ENCODE measurements around the gene VWA8. TPM values are rescaled to one million over a fixed set of nuclear protein-coding genes. Genes with fewer than 3 reads are reported as not detected.

The VWA8 gene
- 19.3 and 20.1 TPM in 2 replicates for total RNA-seq (2014; rRNA removed; shearing (Covaris generic))
- 9.3 and 21.4 TPM in 2 replicates for polyA plus RNA-seq (2014; cell fraction: nucleus; rRNA removed)

DNA sequence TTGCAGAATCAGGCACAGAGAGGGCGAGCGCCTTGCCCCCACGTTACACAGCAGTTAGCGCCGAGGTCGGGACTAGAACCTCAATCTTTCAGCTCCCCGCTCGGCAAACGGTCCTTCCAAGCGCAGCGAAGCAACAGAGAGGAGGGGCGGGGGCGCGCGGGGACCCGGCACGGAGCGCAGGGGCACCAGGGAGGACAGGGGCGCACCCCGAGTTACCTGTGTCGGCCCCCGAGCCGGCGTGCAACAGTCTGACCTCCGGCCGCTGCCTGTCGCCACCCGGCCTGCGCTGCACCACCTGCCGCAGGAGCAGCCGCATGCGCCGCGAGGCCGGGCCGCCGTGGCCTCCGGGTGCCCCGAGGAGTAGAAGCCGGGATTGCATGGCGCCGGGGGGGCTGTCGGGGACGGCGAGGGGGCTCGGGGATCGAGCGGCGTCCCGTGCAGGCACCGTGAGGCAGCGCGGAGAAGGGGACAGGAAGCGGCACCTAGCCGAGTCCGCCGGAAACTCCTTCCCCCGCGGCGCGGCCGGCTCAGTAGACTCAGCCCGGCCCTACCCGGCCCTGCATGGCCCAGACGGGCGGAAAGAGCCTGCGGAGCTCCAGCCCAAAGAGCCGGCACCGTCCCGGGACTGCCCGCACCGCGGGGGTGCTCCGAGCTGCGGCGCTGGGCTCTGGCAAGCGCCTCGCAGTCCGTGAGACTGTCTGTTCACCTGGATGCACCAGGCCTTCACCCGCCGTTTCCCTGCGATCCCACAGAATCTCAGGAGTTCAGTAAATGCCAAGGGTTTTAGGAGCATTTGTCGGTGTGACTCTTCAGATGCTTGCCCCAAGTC lies at the start of gene VWA8:
TSS of gene VWA8 (minus strand) at position 473 of the 829 bp plus-strand sequence. CDS start at position 379, 94 bp downstream.
- peak; percentile 40 for DNase-seq (ENCODE audit: extremely low read depth, low read depth)

GRCh38 chr13:42009057-42009456 lies 48.1 kb upstream of the VWA8 start:
- DNase-seq (ENCODE audit: extremely low read depth, low read depth): no peak

- DNase-seq (ENCODE audit: extremely low read depth, low read depth): no peak
Observed at GRCh38 chr13:42007844-42008243, 46.9 kb upstream of the VWA8 start.

DNA sequence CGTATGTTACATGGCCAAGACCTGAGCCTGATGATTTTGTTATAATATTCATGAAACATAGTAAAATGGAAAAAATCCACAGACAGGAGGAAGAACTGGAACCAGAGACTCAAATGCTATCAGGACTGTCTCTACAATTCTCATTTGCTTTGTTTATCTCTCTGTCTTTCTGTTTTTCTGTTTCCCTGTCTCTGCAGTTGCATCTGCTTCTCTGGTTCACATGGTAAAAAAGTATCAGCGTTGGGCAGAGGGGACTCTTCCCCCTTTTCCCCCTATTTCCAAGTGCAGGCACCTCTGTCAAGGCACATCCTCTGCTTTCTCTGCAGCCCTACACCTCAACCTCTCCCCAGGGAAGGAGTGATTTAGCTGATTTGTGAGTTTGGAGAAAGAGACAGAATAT lies 41.2 kb upstream of the VWA8 start:
- DNase-seq (ENCODE audit: extremely low read depth, low read depth): no peak

GRCh38 chr13:42001580-42001979 lies 40.7 kb upstream of the VWA8 start:
- DNase-seq (ENCODE audit: extremely low read depth, low read depth): no peak

DNA sequence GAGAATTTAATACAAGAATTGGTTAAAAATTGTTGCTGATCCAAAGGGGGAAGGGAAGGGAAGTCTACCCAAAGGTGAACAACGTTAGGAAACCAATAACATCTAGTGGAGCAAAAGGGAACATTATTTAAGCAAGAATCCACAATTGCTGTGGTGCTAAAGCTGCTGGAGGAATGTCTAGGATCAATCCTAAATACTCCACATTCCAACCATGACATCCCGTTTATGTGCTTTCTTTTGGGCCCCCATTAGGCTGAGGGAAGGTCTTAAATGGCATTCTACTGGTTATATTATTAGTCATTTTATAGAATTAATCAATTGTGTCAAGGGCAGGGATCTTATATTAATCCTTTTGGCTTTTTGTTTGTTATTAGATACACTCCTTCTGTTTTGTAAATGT lies 39.9 kb upstream of the VWA8 start:
- DNase-seq (ENCODE audit: extremely low read depth, low read depth): no peak

- DNase-seq (ENCODE audit: extremely low read depth, low read depth): no peak
Observed at GRCh38 chr13:41997396-41997795, 36.5 kb upstream of the VWA8 start.

GRCh38 chr13:41995946-41996345 lies 35.0 kb upstream of the VWA8 start:
- no peak for DNase-seq (ENCODE audit: extremely low read depth, low read depth)

- DNase-seq (ENCODE audit: extremely low read depth, low read depth): no peak
Observed at GRCh38 chr13:41995336-41995735, 34.4 kb upstream of the VWA8 start.

GRCh38 chr13:41994696-41995095 lies 33.8 kb upstream of the VWA8 start:
- no peak for DNase-seq (ENCODE audit: extremely low read depth, low read depth)

DNA sequence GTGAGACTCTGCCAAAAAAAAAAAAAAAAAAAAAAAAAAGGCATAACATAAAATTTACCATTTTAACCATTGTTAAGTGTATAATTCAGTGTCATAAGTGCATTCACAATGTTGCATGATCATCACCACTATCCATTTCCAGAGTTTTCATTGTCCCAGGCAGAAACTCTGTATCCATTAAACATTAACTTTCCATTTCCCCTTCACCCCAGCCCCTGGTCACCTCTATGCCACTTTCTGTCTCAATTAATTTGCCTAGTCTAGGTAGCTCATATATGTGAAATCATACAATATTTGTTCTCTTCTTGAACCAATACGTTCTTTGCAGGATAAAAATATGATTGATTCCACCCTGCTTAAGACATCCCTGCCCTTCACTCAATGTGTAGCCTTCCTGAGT lies 31.0 kb upstream of the VWA8 start:
- no peak for DNase-seq (ENCODE audit: extremely low read depth, low read depth)

DNA sequence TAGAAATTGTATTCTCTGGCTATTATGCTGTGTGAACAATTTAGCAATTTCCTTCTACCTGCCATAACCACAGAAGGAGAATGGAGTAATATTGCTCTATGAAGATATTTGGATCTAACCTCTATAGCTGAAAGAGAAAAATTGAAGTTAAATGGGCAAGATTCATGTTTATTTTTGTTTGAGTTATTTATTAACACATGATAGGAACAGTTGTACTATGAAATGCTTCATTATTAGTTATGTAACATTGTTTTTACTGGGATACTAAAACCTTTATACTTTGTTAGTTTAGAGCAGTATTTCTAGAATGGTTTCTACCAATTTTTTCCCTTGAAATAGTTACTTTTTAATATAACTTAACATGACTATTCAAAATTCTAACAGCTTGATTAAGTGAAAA lies 27.3 kb upstream of the VWA8 start:
- no peak for DNase-seq (ENCODE audit: extremely low read depth, low read depth)

DNA sequence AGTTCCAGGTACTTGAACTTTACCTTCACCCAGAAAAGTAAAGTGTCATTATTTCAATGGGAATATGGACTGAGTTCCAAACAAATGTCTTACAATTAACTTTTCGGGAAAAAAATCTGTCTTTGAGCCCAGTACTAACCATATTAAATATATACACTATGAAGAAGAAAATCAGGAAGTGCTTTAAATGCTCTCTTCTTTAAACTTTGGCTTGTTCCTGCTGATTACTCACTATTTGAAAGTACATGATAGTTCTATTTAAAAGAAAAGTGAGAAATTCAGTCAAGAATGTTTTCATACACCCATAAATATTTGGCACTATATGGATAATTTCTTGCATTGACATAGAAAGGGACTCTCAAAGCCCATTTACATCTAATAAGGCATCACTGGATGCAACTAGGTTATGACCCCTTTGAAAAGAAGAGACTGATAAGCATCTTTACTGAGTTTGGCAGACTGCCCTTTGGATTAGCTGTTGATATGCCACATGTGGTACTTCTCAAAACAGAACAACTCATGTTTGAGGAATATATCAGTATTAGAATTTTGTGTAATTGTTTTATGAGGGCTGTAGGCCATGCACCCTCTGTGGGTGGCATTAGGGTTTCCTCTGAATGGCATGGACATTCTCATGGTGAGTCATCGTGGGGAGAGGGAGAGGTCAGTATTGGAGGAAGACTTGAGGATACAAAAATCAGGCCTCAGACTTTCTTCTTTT lies 25.0 kb upstream of the VWA8 start:
- DNase-seq (ENCODE audit: extremely low read depth, low read depth): no peak

- no peak for DNase-seq (ENCODE audit: extremely low read depth, low read depth)
Observed at GRCh38 chr13:41981951-41982715, 21.2 kb upstream of the VWA8 start.

DNA sequence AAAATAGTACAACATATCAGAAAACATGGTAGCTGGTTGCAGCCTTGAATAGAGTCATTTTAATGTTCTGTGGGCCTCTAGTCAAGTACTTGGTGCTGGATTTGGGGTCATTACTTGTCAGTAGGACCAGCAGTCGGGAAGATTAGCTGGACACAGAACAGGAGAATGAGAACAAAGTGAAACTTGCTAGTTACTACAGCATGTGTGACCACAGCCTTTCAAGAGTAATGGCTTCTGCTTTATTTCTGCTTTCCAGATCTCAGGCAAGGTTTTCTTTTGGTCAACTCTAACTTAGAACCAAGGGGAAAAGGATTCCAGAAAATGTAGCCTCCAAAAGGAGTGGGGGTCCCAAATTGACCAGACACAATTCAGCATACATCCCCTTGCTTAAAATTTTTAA lies 17.1 kb upstream of the VWA8 start:
- DNase-seq (ENCODE audit: extremely low read depth, low read depth): no peak

- DNase-seq (ENCODE audit: extremely low read depth, low read depth): no peak
Observed at GRCh38 chr13:41976476-41976875, 15.6 kb upstream of the VWA8 start.

DNA sequence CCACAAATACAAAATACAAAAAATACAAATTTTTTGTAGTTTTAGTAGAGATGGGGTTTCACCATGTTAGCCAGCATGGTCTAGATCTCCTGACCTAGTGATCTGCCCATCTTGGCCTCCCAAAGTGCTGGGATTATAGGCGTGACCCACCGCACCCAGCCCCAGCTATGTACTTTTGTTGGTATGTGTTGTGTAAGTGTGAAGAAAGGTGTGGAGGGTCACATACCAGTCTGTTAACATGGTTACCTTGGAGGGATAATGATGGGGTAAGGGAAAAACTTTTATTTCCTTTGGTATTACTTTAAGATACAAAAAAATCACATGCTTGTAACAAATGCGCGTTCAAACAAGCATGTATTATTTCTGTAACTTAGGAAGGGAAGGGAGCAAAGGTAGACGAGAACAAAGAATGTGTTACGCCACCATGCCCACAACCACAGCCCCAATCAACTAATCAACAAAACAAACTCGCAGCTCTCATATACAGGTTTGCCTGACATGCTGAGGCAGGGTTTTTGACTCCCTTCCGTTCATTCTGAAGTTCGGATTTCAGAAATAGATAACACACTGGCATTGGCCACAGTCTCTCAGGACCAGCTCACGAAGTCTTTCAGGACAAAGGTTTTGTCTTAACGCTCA lies 13.5 kb upstream of the VWA8 start:
- no peak for DNase-seq (ENCODE audit: extremely low read depth, low read depth)

- no peak for DNase-seq (ENCODE audit: extremely low read depth, low read depth)
Observed at GRCh38 chr13:41973247-41973741, 12.4 kb upstream of the VWA8 start.

GRCh38 chr13:41971848-41972247 lies 10.9 kb upstream of the VWA8 start:
- DNase-seq (ENCODE audit: extremely low read depth, low read depth): no peak

- no peak for DNase-seq (ENCODE audit: extremely low read depth, low read depth)
Observed at GRCh38 chr13:41970918-41971317, 10.0 kb upstream of the VWA8 start.

DNA sequence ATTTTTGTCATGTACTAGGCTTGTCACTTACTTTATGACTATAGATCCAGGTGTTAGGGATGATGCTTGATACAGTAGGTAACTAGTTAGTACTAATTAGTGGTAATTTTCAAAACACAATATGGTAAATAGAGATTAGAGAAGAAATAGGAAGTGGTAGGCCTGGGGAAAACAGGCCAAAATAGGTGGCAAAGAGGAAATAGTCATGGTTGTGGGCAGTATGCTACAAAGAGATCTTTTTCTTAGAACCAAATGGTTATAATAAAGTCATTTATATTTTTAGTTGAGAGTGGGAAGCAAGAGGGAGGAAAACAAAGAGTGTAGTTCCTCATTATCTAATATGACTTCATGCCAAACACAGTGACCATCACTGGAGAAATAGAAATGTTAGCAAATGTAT lies 9.1 kb upstream of the VWA8 start:
- DNase-seq (ENCODE audit: extremely low read depth, low read depth): no peak
